SK-N-SH (cell line): ENCODE results near the gene KIF3C. TPM values are rescaled to one million over a fixed set of nuclear protein-coding genes. Genes with fewer than 3 reads are reported as not detected.

ENCODE experiments used
- CTCF ChIA-PET: fragments of 300-600, 350-600 bp; formaldehyde crosslinking; extraction: SDS; loops from one replicate; lab custom pipeline; 2021; lab: Yijun Ruan, JAX
- POLR2A ChIA-PET: fragments of 350-600 bp; sonication (Branson Sonifier 250); formaldehyde crosslinking; extraction: SDS; loops from one replicate; lab custom pipeline; 2020; ENCODE audit warnings: antibody characterized with exemption, inconsistent platforms; lab: Yijun Ruan, JAX
- DNase-seq: peaks from one replicate; pipeline ENCODE4 v3.0.0; 2012
- H2AFZ ChIP-seq: fragments of 200-600 bp; sonication (generic); 2 replicates; pipeline ENCODE4 v1.8.1; 2016; ENCODE audit warnings: antibody characterized with exemption, mild to moderate bottlenecking, low read depth
- H3F3A ChIP-seq: fragments of 200-600 bp; sonication (generic); replicated peaks from 2 replicates; pipeline ENCODE3; 2016; ENCODE audit warnings: antibody characterized with exemption, mild to moderate bottlenecking; ENCODE audit not compliant: insufficient read depth
- H3K27ac ChIP-seq, 2 experiments: fragments of 200-500 bp in 1 of 2; fragments of 200-600 bp in 1 of 2; sonication (Bioruptor generic) in 1 of 2; sonication (generic), shearing (Covaris generic) in 1 of 2; 2 replicates each; pipeline versions ENCODE4 v1.5.1 to v1.6.1; 2014 to 2016; ENCODE audit warnings: low read depth in 2 of 2, inconsistent platforms in 1 of 2, low read length in 1 of 2, mild to moderate bottlenecking in 1 of 2, mixed read lengths in 1 of 2
- H3K27me3 ChIP-seq: fragments of 200-600 bp; sonication (generic), shearing (Covaris generic); 2 replicates; pipeline ENCODE4 v1.6.1; 2016; ENCODE audit warnings: mixed run types; ENCODE audit not compliant: insufficient read depth
- H3K36me3 ChIP-seq, 2 experiments: fragments of 200-500 bp in 1 of 2; fragments of 200-600 bp in 1 of 2; sonication (Bioruptor generic) in 1 of 2; sonication (generic) in 1 of 2; replicated peaks in 1 of 2; 2 replicates each; pipeline versions ENCODE3 to v1.5.1; 2014 to 2016; ENCODE audit warnings: low read length in 1 of 2, mild to moderate bottlenecking in 1 of 2; ENCODE audit not compliant: insufficient read depth in 2 of 2, control insufficient read depth in 1 of 2
- H3K4me1 ChIP-seq, 2 experiments: fragments of 200-500 bp in 1 of 2; fragments of 200-600 bp in 1 of 2; sonication (Bioruptor generic) in 1 of 2; sonication (generic), shearing (Covaris generic) in 1 of 2; 2 replicates each; pipeline versions ENCODE4 v1.5.1 to v1.6.1; 2014 to 2016; ENCODE audit warnings: low read depth in 1 of 2, low read length in 1 of 2, mixed run types in 1 of 2; ENCODE audit not compliant: insufficient read depth in 2 of 2, control insufficient read depth in 1 of 2
- H3K4me2 ChIP-seq: fragments of 200-600 bp; sonication (generic), shearing (Covaris generic); 2 replicates; pipeline ENCODE4 v1.6.1; 2017; ENCODE audit warnings: mixed run types
- H3K4me3 ChIP-seq, 2 experiments: fragments of 200-500 bp in 1 of 2; fragments of 200-600 bp in 1 of 2; sonication (Bioruptor generic) in 1 of 2; sonication (generic), shearing (Covaris generic) in 1 of 2; 2 replicates each; pipeline versions ENCODE4 v1.5.1 to v1.8.1; 2014 to 2016; ENCODE audit warnings: low read depth in 2 of 2, inconsistent platforms in 1 of 2, low read length in 1 of 2, mild to moderate bottlenecking in 1 of 2, mixed read lengths in 1 of 2, moderate library complexity in 1 of 2
- H3K79me2 ChIP-seq: fragments of 200-600 bp; sonication (generic); 2 replicates; pipeline ENCODE4 v1.8.1; 2017; ENCODE audit warnings: mild to moderate bottlenecking; ENCODE audit not compliant: insufficient read depth
- H3K9ac ChIP-seq: fragments of 200-600 bp; sonication (generic); 2 replicates; pipeline ENCODE4 v1.6.1; 2017; ENCODE audit warnings: mixed run types
- H3K9me2 ChIP-seq: fragments of 200-600 bp; sonication (generic); 2 replicates; pipeline ENCODE4 v1.6.1; 2017; ENCODE audit warnings: mixed run types
- H3K9me3 ChIP-seq: fragments of 200-600 bp; sonication (generic); 2 replicates; pipeline ENCODE4 v1.6.1; 2017; ENCODE audit warnings: mixed run types, mild to moderate bottlenecking, moderate library complexity
- H4K20me1 ChIP-seq: fragments of 200-600 bp; sonication (generic); 2 replicates; pipeline ENCODE4 v1.6.1; 2017; ENCODE audit warnings: mild to moderate bottlenecking, mixed run types; ENCODE audit not compliant: insufficient read depth
- ELF1 ChIP-seq: IDR thresholded peaks from 2 replicates; pipeline ENCODE4 v1.4.0; 2012
- FOXM1 ChIP-seq: IDR thresholded peaks from 2 replicates; pipeline ENCODE4 v1.4.0; 2012; ENCODE audit warnings: low read depth, mild to moderate bottlenecking
- GABPA ChIP-seq: IDR thresholded peaks from 2 replicates; pipeline ENCODE4 v1.4.0; 2012; ENCODE audit warnings: low read depth, mild to moderate bottlenecking
- GATA2 ChIP-seq: sonication (generic); formaldehyde crosslinking; IDR thresholded peaks from 2 replicates; pipeline ENCODE4 v1.5.0; 2020; ENCODE audit warnings: mild to moderate bottlenecking, missing genetic modification reagents
- MEF2A ChIP-seq: IDR thresholded peaks from 2 replicates; pipeline ENCODE4 v1.4.0; 2012; ENCODE audit warnings: low read depth, borderline replicate concordance
- NFIC ChIP-seq: IDR thresholded peaks from 2 replicates; pipeline ENCODE4 v1.4.0; 2012; ENCODE audit warnings: borderline replicate concordance
- RAD21 ChIP-seq: IDR thresholded peaks from 2 replicates; pipeline ENCODE4 v1.6.1; 2012; ENCODE audit warnings: mild to moderate bottlenecking, low read length
- SIN3A ChIP-seq: IDR thresholded peaks from 2 replicates; pipeline ENCODE4 v1.6.1; 2012; ENCODE audit warnings: low read depth, mild to moderate bottlenecking, low read length, moderate library complexity, borderline replicate concordance
- TAF1 ChIP-seq: IDR thresholded peaks from 2 replicates; pipeline ENCODE4 v1.6.1; 2012; ENCODE audit warnings: low read depth, mild to moderate bottlenecking, low read length, moderate library complexity, borderline replicate concordance
- USF2 ChIP-seq: fragments of 150-350 bp; IDR thresholded peaks from 2 replicates; pipeline ENCODE4 v1.6.1; 2017; ENCODE audit warnings: antibody characterized with exemption, low read length, low read depth, borderline replicate concordance
- ZBTB33 ChIP-seq: IDR thresholded peaks from 2 replicates; pipeline ENCODE4 v1.4.0; 2012; ENCODE audit warnings: low read depth, borderline replicate concordance
- WGBS: methylation state at CpG from one replicate; pipeline ENCODE4 v1.1.6; 2017; ENCODE audit warnings: low lambda C conversion rate; 5-methylcytosine and 5-hydroxymethylcytosine counted together
- polyA plus RNA-seq, 3 experiments: library from polyadenylated mRNA; depleted of rRNA; stranded (reverse); fragments of >200 nt; gene quantifications; 2 replicates each; pipeline ENCODE4 v1.2.3, GENCODE V29; 2012
- TF ChIP-seq, protein P1 (sequence below): fragments of 150-350 bp; IDR thresholded peaks from 2 replicates; pipeline ENCODE4 v1.6.1; 2016; ENCODE audit warnings: mild to moderate bottlenecking, low read depth, low read length
- TF ChIP-seq, protein P2 (sequence below): IDR thresholded peaks from 2 replicates; pipeline ENCODE4; 2012
- TF ChIP-seq, protein P3 (sequence below): fragments of 200-600 bp; sonication (generic); IDR thresholded peaks from 2 replicates; pipeline ENCODE4 v1.6.1; 2017; ENCODE audit warnings: antibody characterized with exemption, mild to moderate bottlenecking, moderate library complexity

The KIF3C gene
- polyA plus RNA-seq, 1 of the 3 experiments (the other 2 are of a cell fraction), result 29.5 TPM

GRCh38 chr2:25957743-25958142 lies 24.6 kb downstream of the KIF3C start:
- Histone ChIP-seq H3K9ac (no peak overlapping the region), H2AFZ (no peak overlapping the region), H3K9me3 (no peaks in the 10 kb centered on the region), H3K9me2 (no peaks in the 10 kb centered on the region), H3K4me2 (no peak overlapping the region), H3K36me3 (peaks cover 0 to 11% of the 10 kb centered on the region in 2 experiments), H3F3A (peaks cover 8% of the 10 kb centered on the region), H3K27me3 (no peaks in the 10 kb centered on the region), H3K4me3 (no peak overlapping the region), H4K20me1 (no peaks in the 10 kb centered on the region), H3K79me2 (peaks cover 39% of the 10 kb centered on the region), H3K27ac (no peak overlapping the region), H3K4me1 (peaks cover 0 to 24% of the 10 kb centered on the region in 2 experiments; a peak in 3 of 4 replicates)
- TF ChIP-seq FOXM1 (no peak), SIN3A (no peak), USF2 (no peak), GATA2 (CRISPR knock-in tag) (no peak), NFIC (no peak), ELF1 (no peak), GABPA (no peak), RAD21 (no peak), TAF1 (no peak), MEF2A (no peak)
- TF ChIP-seq, protein P1, sequence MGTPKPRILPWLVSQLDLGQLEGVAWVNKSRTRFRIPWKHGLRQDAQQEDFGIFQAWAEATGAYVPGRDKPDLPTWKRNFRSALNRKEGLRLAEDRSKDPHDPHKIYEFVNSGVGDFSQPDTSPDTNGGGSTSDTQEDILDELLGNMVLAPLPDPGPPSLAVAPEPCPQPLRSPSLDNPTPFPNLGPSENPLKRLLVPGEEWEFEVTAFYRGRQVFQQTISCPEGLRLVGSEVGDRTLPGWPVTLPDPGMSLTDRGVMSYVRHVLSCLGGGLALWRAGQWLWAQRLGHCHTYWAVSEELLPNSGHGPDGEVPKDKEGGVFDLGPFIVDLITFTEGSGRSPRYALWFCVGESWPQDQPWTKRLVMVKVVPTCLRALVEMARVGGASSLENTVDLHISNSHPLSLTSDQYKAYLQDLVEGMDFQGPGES, result no peak
- TF ChIP-seq, protein P2, sequence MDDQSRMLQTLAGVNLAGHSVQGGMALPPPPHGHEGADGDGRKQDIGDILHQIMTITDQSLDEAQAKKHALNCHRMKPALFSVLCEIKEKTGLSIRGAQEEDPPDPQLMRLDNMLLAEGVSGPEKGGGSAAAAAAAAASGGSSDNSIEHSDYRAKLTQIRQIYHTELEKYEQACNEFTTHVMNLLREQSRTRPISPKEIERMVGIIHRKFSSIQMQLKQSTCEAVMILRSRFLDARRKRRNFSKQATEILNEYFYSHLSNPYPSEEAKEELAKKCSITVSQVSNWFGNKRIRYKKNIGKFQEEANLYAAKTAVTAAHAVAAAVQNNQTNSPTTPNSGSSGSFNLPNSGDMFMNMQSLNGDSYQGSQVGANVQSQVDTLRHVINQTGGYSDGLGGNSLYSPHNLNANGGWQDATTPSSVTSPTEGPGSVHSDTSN, result no peak
- WGBS, result 84% methylated on average over 5 of the region's 10 CpGs
- CTCF ChIA-PET, result interaction anchor here (1.0 to 2.3 kb wide), 7 partner anchors 9 to 187 kb away, joined by 3 to 10 read pairs (median 6); no protein-coding TSS in a partner anchor
- POLR2A ChIA-PET, result no interaction called here
- no peak for DNase-seq

DNA sequence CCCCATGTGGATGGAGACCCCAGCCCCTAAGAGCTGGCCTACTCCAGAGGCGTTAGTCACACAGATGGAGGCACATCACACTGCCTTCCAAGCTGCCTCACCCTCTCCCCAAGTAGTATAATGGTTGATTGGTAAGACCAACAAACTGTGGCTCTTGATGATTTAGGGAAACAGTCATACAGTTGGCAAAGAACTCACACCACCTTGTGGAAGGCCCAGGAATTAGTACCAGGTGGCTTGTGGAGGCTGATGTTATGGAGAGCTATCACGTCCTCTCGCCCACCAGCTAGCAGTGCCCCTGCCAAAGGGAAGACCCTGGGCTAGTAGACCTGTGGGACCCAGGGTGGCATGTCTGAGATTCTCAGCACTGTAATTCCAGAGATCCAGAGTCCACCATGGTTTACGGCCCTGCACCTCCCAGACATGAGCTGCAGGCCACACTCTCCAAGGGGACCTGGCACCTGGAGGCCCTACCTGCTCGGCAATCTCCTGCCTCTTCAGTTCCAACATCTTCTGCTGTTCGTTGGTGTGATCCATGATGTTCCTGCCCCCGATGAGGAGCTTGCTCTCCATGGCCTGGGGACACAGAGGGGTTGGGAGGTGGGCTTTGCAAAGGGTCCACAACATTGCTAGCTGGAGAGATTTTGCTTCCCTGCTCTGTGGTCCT lies 26.3 kb downstream of the KIF3C start:
- CTCF ChIA-PET, result interaction anchor here (1.0 to 2.3 kb wide), 11 partner anchors 8 to 189 kb away, joined by 3 to 10 read pairs (median 3); partner anchors contain the start of gene KIF3C
- Histone ChIP-seq H2AFZ (no peak overlapping the region), H3K79me2 (peaks cover 28% of the 10 kb centered on the region; the same call in 1 of the 2 replicates), H3K4me2 (no peak overlapping the region), H3K9me3 (no peaks in the 10 kb centered on the region), H3K27me3 (no peaks in the 10 kb centered on the region), H3K27ac (no peak overlapping the region), H4K20me1 (no peaks in the 10 kb centered on the region), H3K9me2 (no peaks in the 10 kb centered on the region), H3K9ac (no peak overlapping the region)
- POLR2A ChIA-PET, result no interaction called here
- DNase-seq, result no peak
- TF ChIP-seq, protein P3, sequence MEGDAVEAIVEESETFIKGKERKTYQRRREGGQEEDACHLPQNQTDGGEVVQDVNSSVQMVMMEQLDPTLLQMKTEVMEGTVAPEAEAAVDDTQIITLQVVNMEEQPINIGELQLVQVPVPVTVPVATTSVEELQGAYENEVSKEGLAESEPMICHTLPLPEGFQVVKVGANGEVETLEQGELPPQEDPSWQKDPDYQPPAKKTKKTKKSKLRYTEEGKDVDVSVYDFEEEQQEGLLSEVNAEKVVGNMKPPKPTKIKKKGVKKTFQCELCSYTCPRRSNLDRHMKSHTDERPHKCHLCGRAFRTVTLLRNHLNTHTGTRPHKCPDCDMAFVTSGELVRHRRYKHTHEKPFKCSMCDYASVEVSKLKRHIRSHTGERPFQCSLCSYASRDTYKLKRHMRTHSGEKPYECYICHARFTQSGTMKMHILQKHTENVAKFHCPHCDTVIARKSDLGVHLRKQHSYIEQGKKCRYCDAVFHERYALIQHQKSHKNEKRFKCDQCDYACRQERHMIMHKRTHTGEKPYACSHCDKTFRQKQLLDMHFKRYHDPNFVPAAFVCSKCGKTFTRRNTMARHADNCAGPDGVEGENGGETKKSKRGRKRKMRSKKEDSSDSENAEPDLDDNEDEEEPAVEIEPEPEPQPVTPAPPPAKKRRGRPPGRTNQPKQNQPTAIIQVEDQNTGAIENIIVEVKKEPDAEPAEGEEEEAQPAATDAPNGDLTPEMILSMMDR, result peak; percentile 27
- TF ChIP-seq ZBTB33, result no peak
- TF ChIP-seq, all 33 proteins: peak for 1
- Histone ChIP-seq H3K36me3 (peaks cover 0 to 11% of the 10 kb centered on the region in 2 experiments), H3K4me3 (no peak overlapping the region), H3F3A (peaks cover 9% of the 10 kb centered on the region), H3K4me1 (peaks cover 7 to 12% of the 10 kb centered on the region in 2 experiments; a peak in 3 of 4 replicates)
- WGBS, result 81% methylated on average over 6 of the region's 7 CpGs
